Choroid plexus epithelial cell (primary cell): ENCODE measurements around the gene IMP4.
"Not testable (repeated sequence)": the region's sequence is repeated elsewhere in the genome, so short reads cannot be mapped to it uniquely, and the experiment has no call there.

Source experiments
- DNase-seq: peaks from one replicate; pipeline ENCODE4 v3.0.0-alpha.2; 2010; ENCODE audit warnings: low read depth
- H3K4me3 ChIP-seq: 2 replicates; pipeline ENCODE4 v1.5.1; 2011; ENCODE audit warnings: low read depth, mild to moderate bottlenecking, control low read depth, low read length, moderate library complexity
- CTCF ChIP-seq: conservative IDR thresholded peaks from 2 replicates; pipeline ENCODE4 v1.5.1; 2011; ENCODE audit warnings: low read depth, mild to moderate bottlenecking, control low read depth, inconsistent platforms, low read length, moderate library complexity

IMP4 gene

GRCh38 chr2:130327703-130328527, 14.8 kb upstream of the IMP4 start:
- no peak overlapping the region for H3K4me3 ChIP-seq

GRCh38 chr2:130328710-130329109, 14.0 kb upstream of the IMP4 start:
- H3K4me3 ChIP-seq = no peak overlapping the region
- no peak for TF ChIP-seq CTCF
- DNase-seq = peak; percentile 23

More at GRCh38 chr2:130327703-130328527, 14.8 kb upstream of the IMP4 start:
- TF ChIP-seq CTCF = no peak
- DNase-seq = peak; percentile 82

GRCh38 chr2:130332271-130333073, 10.2 kb upstream of the IMP4 start:
- H3K4me3 ChIP-seq = peak overlapping the region; percentile 14
- TF ChIP-seq CTCF = peak; percentile 99
- peak; percentile 90 for DNase-seq

- H3K4me3 ChIP-seq, DNase-seq: not testable (repeated sequence)
Observed at GRCh38 chr2:130333253-130333652, 9.4 kb upstream of the IMP4 start.

GRCh38 chr2:130334026-130334425, 8.7 kb upstream of the IMP4 start:
- no peak for TF ChIP-seq CTCF
- no peak for DNase-seq
- H3K4me3 ChIP-seq = no peak overlapping the region

GRCh38 chr2:130335226-130335625, 7.5 kb upstream of the IMP4 start:
- no peak for TF ChIP-seq CTCF
- DNase-seq = no peak
- H3K4me3 ChIP-seq = no peak overlapping the region

GRCh38 chr2:130336150-130336876, 6.4 kb upstream of the IMP4 start:
- TF ChIP-seq CTCF = no peak
- no peak overlapping the region for H3K4me3 ChIP-seq
- no peak for DNase-seq
